Measurements from ENCODE around the gene FAM89A.

GRCh38 chr1:230977761-230978490 is 62.1 kb downstream of the FAM89A start:
- TF ChIP-seq CTCF (IDR thresholded peaks at IDR 0.05; ENCODE audit: low read depth, low read length, poor library complexity, severe bottlenecking) (no peak), EZH2phosphoT487 (IDR thresholded peaks at IDR 0.05; ENCODE audit: borderline replicate concordance, low read length) (no peak)

Measured in DOHH2 (cell line).